ENCODE measurements around the gene SLC11A2. TPM values are rescaled to one million over a fixed set of nuclear protein-coding genes. Genes with fewer than 3 reads are reported as not detected.

SLC11A2 gene
- total and polyA plus RNA-seq, 2 of the 13 experiments (the other 11 are each of a cell fraction or from before 2014, with no cell fraction given), result 71.7 to 77.0 TPM

Small RNAs within 50 kb of the gene (small RNA-seq; reads per million reads assigned to genes)
- gene AC008121.1 (ENCODE audit: insufficient read depth in 2 of 3, insufficient read length in 3 of 3, low read depth in 2 of 3, low replicate concordance in 1 of 3) (0 reads per million in 3 experiments), gene RF00019 (ENCODE audit: insufficient read depth in 2 of 3, insufficient read length in 3 of 3, low read depth in 2 of 3, low replicate concordance in 1 of 3) (0 reads per million in 3 experiments), gene RNU6-1273P (ENCODE audit: insufficient read depth in 2 of 3, insufficient read length in 3 of 3, low read depth in 2 of 3, low replicate concordance in 1 of 3) (0 reads per million in 3 experiments), gene RNU6-87P (ENCODE audit: insufficient read depth in 2 of 3, insufficient read length in 3 of 3, low read depth in 2 of 3, low replicate concordance in 1 of 3) (0 reads per million in 3 experiments)

Other genes starting within 250 kb of the SLC11A2 start
- gene TMPRSS12, start 183.5 kb downstream of the SLC11A2 start, total RNA-seq (2016; rRNA removed; fragmentation: Illumina TruSeq; extraction: Trizol), result not detected in 2 replicates
- not detected in 2 replicates for gene TMPRSS12, start 183.5 kb downstream of the SLC11A2 start, polyA plus RNA-seq (2011; rRNA removed)
- not detected in 2 replicates for gene HIGD1C, start 73.8 kb downstream of the SLC11A2 start, total RNA-seq (2016; rRNA removed; fragmentation: Illumina TruSeq; extraction: Trizol)
- not detected in 2 replicates for gene HIGD1C, start 73.8 kb downstream of the SLC11A2 start, polyA plus RNA-seq (2011; rRNA removed)
- gene LETMD1, start 21.9 kb upstream of the SLC11A2 start, total RNA-seq (2016; rRNA removed; fragmentation: Illumina TruSeq; extraction: Trizol), result 31.3 and 43.3 TPM in 2 replicates
- 81.5 and 87.7 TPM in 2 replicates for gene LETMD1, start 21.9 kb upstream of the SLC11A2 start, polyA plus RNA-seq (2011; rRNA removed)
- gene CSRNP2, start 57.2 kb upstream of the SLC11A2 start, total RNA-seq (2016; rRNA removed; fragmentation: Illumina TruSeq; extraction: Trizol), result 4.8 and 5.4 TPM in 2 replicates
- gene CSRNP2, start 57.2 kb upstream of the SLC11A2 start, polyA plus RNA-seq (2011; rRNA removed), result 7.3 and 7.5 TPM in 2 replicates
- gene TFCP2, start 146.8 kb upstream of the SLC11A2 start, total RNA-seq (2016; rRNA removed; fragmentation: Illumina TruSeq; extraction: Trizol), result 10.0 and 17.4 TPM in 2 replicates
- gene TFCP2, start 146.8 kb upstream of the SLC11A2 start, polyA plus RNA-seq (2011; rRNA removed), result 5.7 and 7.6 TPM in 2 replicates
- 0.41 and 0.51 TPM in 2 replicates for gene POU6F1, start 191.7 kb upstream of the SLC11A2 start, total RNA-seq (2016; rRNA removed; fragmentation: Illumina TruSeq; extraction: Trizol)
- 0.48 and 1.4 TPM in 2 replicates for gene POU6F1, start 191.7 kb upstream of the SLC11A2 start, polyA plus RNA-seq (2011; rRNA removed)
- 64.5 and 84.2 TPM in 2 replicates for gene DAZAP2, start 212.4 kb upstream of the SLC11A2 start, total RNA-seq (2016; rRNA removed; fragmentation: Illumina TruSeq; extraction: Trizol)
- 222 and 258 TPM in 2 replicates for gene DAZAP2, start 212.4 kb upstream of the SLC11A2 start, polyA plus RNA-seq (2011; rRNA removed)
- 9.2 and 9.4 TPM in 2 replicates for gene SMAGP, start 244.0 kb upstream of the SLC11A2 start, total RNA-seq (2016; rRNA removed; fragmentation: Illumina TruSeq; extraction: Trizol)
- gene SMAGP, start 244.0 kb upstream of the SLC11A2 start, polyA plus RNA-seq (2011; rRNA removed), result 9.0 and 9.2 TPM in 2 replicates

Measured in HepG2 (cell line).